Keratinocyte (primary cell): Measurements from ENCODE around the gene FAM240B. TPM values are rescaled to one million over a fixed set of nuclear protein-coding genes. Genes with fewer than 3 reads are reported as not detected.

ENCODE experiments used
- DNase-seq: peaks from one replicate; pipeline ENCODE4 v3.0.0-alpha.2; 2011; ENCODE audit warnings: low read depth, missing footprints, low spot score
- FAIRE-seq: peaks from 2 replicates; lab custom pipeline; 2011; peaks lifted over from hg19 to GRCh38; lab: Jason Lieb, UNC
- H2AFZ ChIP-seq: 2 replicates; pipeline ENCODE4 v1.6.0; 2012; ENCODE audit warnings: low read length, control low read depth, inconsistent platforms; ENCODE audit not compliant: control insufficient read depth
- H3K27ac ChIP-seq: 2 replicates; pipeline ENCODE4 v1.5.1; 2011; ENCODE audit warnings: low read length; ENCODE audit not compliant: control insufficient read depth, insufficient read depth
- H3K27me3 ChIP-seq: 3 replicates; pipeline ENCODE4 v1.6.0; 2011; ENCODE audit warnings: low read length; ENCODE audit not compliant: control insufficient read depth, insufficient read depth; ENCODE audit errors: extremely low read depth
- H3K36me3 ChIP-seq, 2 experiments: 2 replicates in 1 of 2; 3 replicates in 1 of 2; pipeline ENCODE4 v1.5.1; 2011; ENCODE audit warnings: low read length in 2 of 2, mild to moderate bottlenecking in 1 of 2; ENCODE audit not compliant: control insufficient read depth in 2 of 2, insufficient read depth in 2 of 2; ENCODE audit errors: extremely low read depth in 1 of 2
- H3K4me1 ChIP-seq: 3 replicates; pipeline ENCODE4 v1.5.1; 2011; ENCODE audit warnings: low read length; ENCODE audit not compliant: control insufficient read depth, insufficient read depth; ENCODE audit errors: extremely low read depth
- H3K4me2 ChIP-seq: 3 replicates; pipeline ENCODE4 v1.6.0; 2011; ENCODE audit warnings: low read depth, low read length; ENCODE audit not compliant: control insufficient read depth, insufficient read depth; ENCODE audit errors: extremely low read depth
- H3K4me3 ChIP-seq, 3 experiments: fragments of 200-600 bp in 1 of 3; sonication (generic) in 1 of 3; 2 replicates in 2 of 3; 3 replicates in 1 of 3; pipeline ENCODE4 v1.5.1; 2011 to 2016; ENCODE audit warnings: low read length in 3 of 3, mild to moderate bottlenecking in 3 of 3, control low read depth in 2 of 3, inconsistent platforms in 1 of 3, low read depth in 1 of 3, mixed read lengths in 1 of 3, mixed run types in 1 of 3, moderate library complexity in 1 of 3; ENCODE audit not compliant: control insufficient read depth in 2 of 3, insufficient read depth in 2 of 3; ENCODE audit errors: extremely low read depth in 1 of 3
- H3K79me2 ChIP-seq: 2 replicates; pipeline ENCODE4 v1.6.0; 2012; ENCODE audit warnings: low read length; ENCODE audit not compliant: control insufficient read depth, insufficient read depth
- H3K9ac ChIP-seq: 3 replicates; pipeline ENCODE4 v1.6.0; 2011; ENCODE audit warnings: low read length; ENCODE audit not compliant: control insufficient read depth, insufficient read depth; ENCODE audit errors: extremely low read depth
- H3K9me1 ChIP-seq: 3 replicates; pipeline ENCODE4 v1.6.0; 2011; ENCODE audit warnings: low read length; ENCODE audit not compliant: control insufficient read depth, insufficient read depth; ENCODE audit errors: extremely low read depth
- H3K9me3 ChIP-seq: 2 replicates; pipeline ENCODE4 v1.5.1; 2012; ENCODE audit warnings: low read depth, low read length; ENCODE audit not compliant: control insufficient read depth
- H4K20me1 ChIP-seq: 3 replicates; pipeline ENCODE4 v1.6.0; 2011; ENCODE audit warnings: low read length; ENCODE audit not compliant: control insufficient read depth, insufficient read depth; ENCODE audit errors: extremely low read depth
- EZH2 ChIP-seq: IDR thresholded peaks from one replicate; pipeline ENCODE4 v1.6.1; 2012; ENCODE audit warnings: inconsistent platforms, mild to moderate bottlenecking, low read length, moderate library complexity
- dilution Hi-C: fragments of 300-500 bp; cut with MboI; formaldehyde crosslinking; loops from one replicate; pipeline ENCODE4 v1.7.0; 2020; ENCODE audit warnings: low sequenced_read_pairs; ENCODE audit not compliant: extremely low pct_ligation_motif_present
- polyA plus RNA-seq, 5 experiments: library from polyadenylated mRNA; depleted of rRNA in 3 of 5; stranded (reverse) in 3 of 5; stranded (forward) in 1 of 5; unstranded in 1 of 5; fragments of >200 nt; gene quantifications; 1 replicate in 1 of 5; 2 replicates in 3 of 5; 3 replicates in 1 of 5; pipeline versions ENCODE4 v1.2.1 to v1.2.3, GENCODE V29; 2011 to 2012; ENCODE audit warnings: missing spikeins in 2 of 5, low read depth in 1 of 5, low replicate concordance in 1 of 5
- TF ChIP-seq, protein P1 (sequence below), 3 experiments: IDR thresholded peaks in 1 of 3; conservative IDR thresholded peaks in 1 of 3; optimal IDR thresholded peaks in 1 of 3; 2 replicates in 2 of 3; 3 replicates in 1 of 3; pipeline versions ENCODE3 to v1.5.1; 2011; ENCODE audit warnings: low read length in 3 of 3, mild to moderate bottlenecking in 3 of 3, moderate library complexity in 2 of 3, control low read depth in 1 of 3, inconsistent platforms in 1 of 3; ENCODE audit not compliant: insufficient read depth in 2 of 3; ENCODE audit errors: extremely low read depth in 1 of 3

FAM240B gene
- polyA plus RNA-seq, 1 donor (not counting 4 experiments of a cell fraction or from before 2014, with no cell fraction given) = not detected

GRCh38 chr9:38699337-38699736 lies 20.6 kb downstream of the FAM240B start:
- no peak for DNase-seq
- peaks cover 4% of the 10 kb centered on the region for H3K4me1 ChIP-seq
- H3K9me3 ChIP-seq = no peaks in the 10 kb centered on the region
- H3K9ac ChIP-seq = no peak overlapping the region
- TF ChIP-seq, protein P1, sequence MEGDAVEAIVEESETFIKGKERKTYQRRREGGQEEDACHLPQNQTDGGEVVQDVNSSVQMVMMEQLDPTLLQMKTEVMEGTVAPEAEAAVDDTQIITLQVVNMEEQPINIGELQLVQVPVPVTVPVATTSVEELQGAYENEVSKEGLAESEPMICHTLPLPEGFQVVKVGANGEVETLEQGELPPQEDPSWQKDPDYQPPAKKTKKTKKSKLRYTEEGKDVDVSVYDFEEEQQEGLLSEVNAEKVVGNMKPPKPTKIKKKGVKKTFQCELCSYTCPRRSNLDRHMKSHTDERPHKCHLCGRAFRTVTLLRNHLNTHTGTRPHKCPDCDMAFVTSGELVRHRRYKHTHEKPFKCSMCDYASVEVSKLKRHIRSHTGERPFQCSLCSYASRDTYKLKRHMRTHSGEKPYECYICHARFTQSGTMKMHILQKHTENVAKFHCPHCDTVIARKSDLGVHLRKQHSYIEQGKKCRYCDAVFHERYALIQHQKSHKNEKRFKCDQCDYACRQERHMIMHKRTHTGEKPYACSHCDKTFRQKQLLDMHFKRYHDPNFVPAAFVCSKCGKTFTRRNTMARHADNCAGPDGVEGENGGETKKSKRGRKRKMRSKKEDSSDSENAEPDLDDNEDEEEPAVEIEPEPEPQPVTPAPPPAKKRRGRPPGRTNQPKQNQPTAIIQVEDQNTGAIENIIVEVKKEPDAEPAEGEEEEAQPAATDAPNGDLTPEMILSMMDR (optimal IDR thresholded peaks at IDR 0.05 in 1 of 3, IDR thresholded peaks at IDR 0.05 in 1 of 3, conservative IDR thresholded peaks at IDR 0.05 in 1 of 3; ENCODE audit: extremely low read depth in 1 of 3, insufficient read depth in 2 of 3, low read length in 3 of 3) = no peak
- TF ChIP-seq EZH2 = no peak
- no peaks in the 10 kb centered on the region for H3K9me1 ChIP-seq
- no peak overlapping the region for H3K27ac ChIP-seq
- dilution Hi-C loops = loop anchor here (10.0 kb wide), 1 partner anchor 245 kb away; no protein-coding TSS in a partner anchor
- no peak overlapping the region for H3K4me3 ChIP-seq
- H3K4me2 ChIP-seq = no peak overlapping the region
- H3K27me3 ChIP-seq = peaks cover 3% of the 10 kb centered on the region
- H3K36me3 ChIP-seq = no peaks in the 10 kb centered on the region
- H2AFZ ChIP-seq = no peak overlapping the region
- H3K79me2 ChIP-seq = no peaks in the 10 kb centered on the region
- no peak for FAIRE-seq
- no peaks in the 10 kb centered on the region for H4K20me1 ChIP-seq

DNA sequence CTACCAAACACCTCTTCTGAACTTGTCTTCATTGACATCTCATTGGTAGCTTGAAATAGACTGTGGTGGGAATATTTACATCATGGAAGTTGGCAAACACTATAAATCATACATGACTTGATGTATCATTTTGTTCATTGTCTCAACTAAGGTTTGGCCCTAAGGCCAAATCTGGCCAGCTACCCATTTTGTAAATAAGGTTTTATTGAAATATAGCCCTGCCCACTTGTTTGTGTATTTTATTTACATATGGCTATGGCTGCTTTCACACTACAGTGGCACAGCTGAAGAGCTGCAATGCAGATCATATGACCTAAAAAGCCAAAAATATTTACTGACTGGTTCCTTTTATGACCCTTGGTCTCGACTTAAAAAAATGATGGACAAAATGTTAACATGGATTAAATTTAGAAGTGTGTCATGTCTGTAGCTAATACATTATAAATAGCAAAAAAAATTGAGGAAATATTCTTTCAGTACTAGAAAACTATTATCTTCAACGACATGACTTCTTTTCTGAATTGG lies 22.1 kb downstream of the FAM240B start:
- H3K9me3 ChIP-seq = no peaks in the 10 kb centered on the region
- DNase-seq = no peak
- H3K4me2 ChIP-seq = no peak overlapping the region
- H4K20me1 ChIP-seq = no peaks in the 10 kb centered on the region
- H3K79me2 ChIP-seq = no peaks in the 10 kb centered on the region
- H3K36me3 ChIP-seq = no peaks in the 10 kb centered on the region
- dilution Hi-C loops = loop anchor here (10.0 kb wide), 1 partner anchor 243 kb away; no protein-coding TSS in a partner anchor
- no peak overlapping the region for H3K4me3 ChIP-seq
- TF ChIP-seq, protein P1 (optimal IDR thresholded peaks at IDR 0.05 in 1 of 3, IDR thresholded peaks at IDR 0.05 in 1 of 3, conservative IDR thresholded peaks at IDR 0.05 in 1 of 3; ENCODE audit: extremely low read depth in 1 of 3, insufficient read depth in 2 of 3, low read length in 3 of 3) = no peak
- no peak for TF ChIP-seq EZH2
- H3K9ac ChIP-seq = no peak overlapping the region
- H2AFZ ChIP-seq = no peak overlapping the region
- H3K27me3 ChIP-seq = peaks cover 3% of the 10 kb centered on the region
- H3K4me1 ChIP-seq = peaks cover 4% of the 10 kb centered on the region
- H3K9me1 ChIP-seq = no peaks in the 10 kb centered on the region
- no peak overlapping the region for H3K27ac ChIP-seq
- no peak for FAIRE-seq
